ENCODE results near the gene MMADHC.

DNA sequence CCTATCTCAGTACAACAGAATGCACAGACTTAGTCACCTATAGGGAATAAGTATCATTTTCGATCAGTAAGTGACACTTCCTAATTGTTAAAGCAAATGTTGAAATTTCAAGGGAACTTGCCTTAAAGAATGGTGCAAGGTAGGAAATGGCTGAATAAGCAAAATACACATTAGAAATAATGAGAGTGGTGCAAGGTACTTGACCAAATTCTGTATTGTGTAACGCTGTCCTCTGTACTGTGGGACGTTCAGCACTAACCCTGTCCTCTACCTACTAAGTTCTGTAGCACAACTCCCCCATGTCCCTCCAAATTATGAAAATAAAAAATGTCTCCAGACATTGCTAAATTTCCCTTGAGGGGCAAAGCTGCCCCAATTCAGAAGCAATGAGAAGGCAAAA, 19.4 kb downstream of the MMADHC start:
- no peak for TF ChIP-seq EZH2 (IDR thresholded peaks at IDR 0.05; ENCODE audit: low read length)
- TF ChIP-seq, protein P1, sequence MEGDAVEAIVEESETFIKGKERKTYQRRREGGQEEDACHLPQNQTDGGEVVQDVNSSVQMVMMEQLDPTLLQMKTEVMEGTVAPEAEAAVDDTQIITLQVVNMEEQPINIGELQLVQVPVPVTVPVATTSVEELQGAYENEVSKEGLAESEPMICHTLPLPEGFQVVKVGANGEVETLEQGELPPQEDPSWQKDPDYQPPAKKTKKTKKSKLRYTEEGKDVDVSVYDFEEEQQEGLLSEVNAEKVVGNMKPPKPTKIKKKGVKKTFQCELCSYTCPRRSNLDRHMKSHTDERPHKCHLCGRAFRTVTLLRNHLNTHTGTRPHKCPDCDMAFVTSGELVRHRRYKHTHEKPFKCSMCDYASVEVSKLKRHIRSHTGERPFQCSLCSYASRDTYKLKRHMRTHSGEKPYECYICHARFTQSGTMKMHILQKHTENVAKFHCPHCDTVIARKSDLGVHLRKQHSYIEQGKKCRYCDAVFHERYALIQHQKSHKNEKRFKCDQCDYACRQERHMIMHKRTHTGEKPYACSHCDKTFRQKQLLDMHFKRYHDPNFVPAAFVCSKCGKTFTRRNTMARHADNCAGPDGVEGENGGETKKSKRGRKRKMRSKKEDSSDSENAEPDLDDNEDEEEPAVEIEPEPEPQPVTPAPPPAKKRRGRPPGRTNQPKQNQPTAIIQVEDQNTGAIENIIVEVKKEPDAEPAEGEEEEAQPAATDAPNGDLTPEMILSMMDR (optimal IDR thresholded peaks at IDR 0.05 in 1 of 3, IDR thresholded peaks at IDR 0.05 in 1 of 3, conservative IDR thresholded peaks at IDR 0.05 in 1 of 3; ENCODE audit: extremely low read depth in 1 of 3, insufficient read depth in 2 of 3, low read length in 3 of 3), result no peak

All from keratinocyte (primary cell).